Lung (tissue), 12 donors: ENCODE measurements around the gene FLT1. TPM values are rescaled to one million over a fixed set of nuclear protein-coding genes. Genes with fewer than 3 reads are reported as not detected.

Source experiments
- ATAC-seq: fragments of 200-7000 bp; cut with Tn5 transposase; one replicate; pipeline ENCODE4 v1.9.1; 2020; ENCODE audit warnings: moderate number of reproducible peaks; ENCODE audit not compliant: insufficient read depth, low FRiP score
- DNase-seq, 3 donors: peaks; one replicate each; pipeline ENCODE4 v3.0.0-alpha.2; 2013 to 2017
- H3K27ac ChIP-seq, 2 donors: one replicate each; pipeline ENCODE4 v1.5.1; 2013; ENCODE audit warnings: mild to moderate bottlenecking in 2 of 2, moderate library complexity in 2 of 2, control low read depth in 1 of 2, inconsistent platforms in 1 of 2, low read depth in 1 of 2, low read length in 1 of 2
- H3K27me3 ChIP-seq, 3 donors: one replicate each; pipeline ENCODE4 v1.5.1; 2013; ENCODE audit warnings: low read length in 2 of 3; ENCODE audit not compliant: control insufficient read depth in 3 of 3, insufficient read depth in 3 of 3
- H3K36me3 ChIP-seq, 4 donors: one replicate each; pipeline ENCODE4 v1.5.1; 2013; ENCODE audit warnings: low read length in 4 of 4, mild to moderate bottlenecking in 1 of 4, moderate library complexity in 1 of 4; ENCODE audit not compliant: control insufficient read depth in 4 of 4, insufficient read depth in 4 of 4
- H3K4me1 ChIP-seq, 5 donors: one replicate each; pipeline ENCODE4 v1.5.1; 2013; ENCODE audit warnings: low read length in 5 of 5, mild to moderate bottlenecking in 2 of 5, moderate library complexity in 1 of 5; ENCODE audit not compliant: control insufficient read depth in 5 of 5, insufficient read depth in 5 of 5
- H3K4me3 ChIP-seq: one replicate; pipeline ENCODE4 v1.5.1; 2013; ENCODE audit warnings: mild to moderate bottlenecking, control low read depth, moderate library complexity
- H3K9ac ChIP-seq, 2 donors: one replicate each; pipeline ENCODE4 v1.5.1; 2013; ENCODE audit warnings: low read length in 2 of 2, control low read depth in 1 of 2; ENCODE audit not compliant: insufficient read depth in 1 of 2
- H3K9me3 ChIP-seq, 4 donors: one replicate each; pipeline ENCODE4 v1.5.1; 2013; ENCODE audit warnings: low read length in 3 of 4, mild to moderate bottlenecking in 1 of 4, moderate library complexity in 1 of 4; ENCODE audit not compliant: control insufficient read depth in 4 of 4, insufficient read depth in 3 of 4
- CTCF ChIP-seq: IDR thresholded peaks from 2 replicates; pipeline ENCODE4 v1.5.1; 2012; ENCODE audit warnings: mild to moderate bottlenecking; ENCODE audit errors: control extremely low read depth, extremely low read depth
- WGBS, 2 donors: extraction: QIAGEN DNeasy Blood & Tissue Kit; methylation state at CpG; one replicate each; pipeline ENCODE4 v1.1.7; 2013; 5-methylcytosine and 5-hydroxymethylcytosine counted together
- polyA plus RNA-seq, 2 donors: library from polyadenylated mRNA; stranded (reverse); fragments of 200-250 nt; gene quantifications; one replicate each; pipeline ENCODE4 v1.2.1, GENCODE V29; 2013
- total RNA-seq, 2 donors: library from RNA; depleted of rRNA in 1 of 2; stranded (reverse); fragments of >200 nt in 1 of 2; gene quantifications; one replicate each; pipeline ENCODE4 v1.2.1, GENCODE V29; 2014 to 2021
- donor health status: control.
- donor health status: control.
- donor health status: Bipolar disorder and iron deficiency.
- donor health status: healthy.
- donor health status: DM: yes; HTN: yes; CAD: no.

Gene FLT1
- total and polyA plus RNA-seq, 4 donors, result 4.7 to 71.3 (median 42.2) TPM

- no peak for TF ChIP-seq CTCF
- H3K36me3 ChIP-seq, result no peaks in the 10 kb centered on the region
- no peak for ATAC-seq
- H3K4me3 ChIP-seq, result no peak overlapping the region
- H3K9me3 ChIP-seq, result no peaks in the 10 kb centered on the region
- H3K27ac ChIP-seq, result no peak overlapping the region
- no peaks in the 10 kb centered on the region for H3K27me3 ChIP-seq
- WGBS, 2 donors, result 94 to 98% methylated on average over 2 of the region's 2 CpGs
- no peak overlapping the region for H3K9ac ChIP-seq
- peaks cover 0 to 4% (median 0%) of the 10 kb centered on the region in 5 donors for H3K4me1 ChIP-seq
- DNase-seq, result no peak
These were observed 148.8 kb downstream of the FLT1 start for GRCh38 chr13:28346154-28346553.

- no peak for DNase-seq
- H3K9me3 ChIP-seq, result no peaks in the 10 kb centered on the region
- no peak for ATAC-seq
- H3K27ac ChIP-seq, result no peak overlapping the region
- H3K9ac ChIP-seq, result no peak overlapping the region
- H3K4me3 ChIP-seq, result no peak overlapping the region
- H3K36me3 ChIP-seq, result no peaks in the 10 kb centered on the region
- WGBS, 2 donors, result 86 to 90% methylated on average over 3 of the region's 3 CpGs
- H3K4me1 ChIP-seq, result no peaks in the 10 kb centered on the region
- H3K27me3 ChIP-seq, result no peaks in the 10 kb centered on the region
- TF ChIP-seq CTCF, result no peak
These were observed 150.8 kb downstream of the FLT1 start for GRCh38 chr13:28344163-28344562.

GRCh38 chr13:28342251-28342650 lies 152.7 kb downstream of the FLT1 start:
- Histone ChIP-seq H3K9me3 (no peaks in the 10 kb centered on the region), H3K36me3 (no peaks in the 10 kb centered on the region), H3K27me3 (no peaks in the 10 kb centered on the region), H3K4me1 (peaks cover 2 to 18% (median 7%) of the 10 kb centered on the region in 5 donors), H3K9ac (no peak overlapping the region), H3K27ac (no peak overlapping the region), H3K4me3 (no peak overlapping the region)
- no peak for TF ChIP-seq CTCF
- ATAC-seq, result no peak
- WGBS, 2 donors, result 87 to 94% methylated on average over 2 of the region's 2 CpGs
- no peak for DNase-seq

- Histone ChIP-seq H3K9ac (no peak overlapping the region), H3K36me3 (no peaks in the 10 kb centered on the region), H3K4me3 (no peak overlapping the region), H3K27me3 (peaks cover 0 to 4% (median 0%) of the 10 kb centered on the region in 3 donors), H3K9me3 (no peaks in the 10 kb centered on the region), H3K4me1 (peaks cover 5 to 20% (median 7%) of the 10 kb centered on the region in 5 donors), H3K27ac (no peak overlapping the region)
- DNase-seq, result no peak
- TF ChIP-seq CTCF, result no peak
- no peak for ATAC-seq
- WGBS, 2 donors, result 76% methylated on average over 2 of the region's 2 CpGs
These were observed 154.6 kb downstream of the FLT1 start for GRCh38 chr13:28340272-28340793.
